GM21360 (cell line): ENCODE results near the gene DENND1A.

Experiments used
- ATAC-seq: cut with Tn5 transposase; IDR thresholded peaks from one replicate; pipeline ENCODE4 v1.9.1; 2021; ENCODE audit warnings: mild to moderate bottlenecking, moderate library complexity; ENCODE audit not compliant: unreplicated experiment

The DENND1A gene

GRCh38 chr9:123513554-123513953 lies 416.4 kb downstream of the DENND1A start:
- ATAC-seq: no peak

DNA sequence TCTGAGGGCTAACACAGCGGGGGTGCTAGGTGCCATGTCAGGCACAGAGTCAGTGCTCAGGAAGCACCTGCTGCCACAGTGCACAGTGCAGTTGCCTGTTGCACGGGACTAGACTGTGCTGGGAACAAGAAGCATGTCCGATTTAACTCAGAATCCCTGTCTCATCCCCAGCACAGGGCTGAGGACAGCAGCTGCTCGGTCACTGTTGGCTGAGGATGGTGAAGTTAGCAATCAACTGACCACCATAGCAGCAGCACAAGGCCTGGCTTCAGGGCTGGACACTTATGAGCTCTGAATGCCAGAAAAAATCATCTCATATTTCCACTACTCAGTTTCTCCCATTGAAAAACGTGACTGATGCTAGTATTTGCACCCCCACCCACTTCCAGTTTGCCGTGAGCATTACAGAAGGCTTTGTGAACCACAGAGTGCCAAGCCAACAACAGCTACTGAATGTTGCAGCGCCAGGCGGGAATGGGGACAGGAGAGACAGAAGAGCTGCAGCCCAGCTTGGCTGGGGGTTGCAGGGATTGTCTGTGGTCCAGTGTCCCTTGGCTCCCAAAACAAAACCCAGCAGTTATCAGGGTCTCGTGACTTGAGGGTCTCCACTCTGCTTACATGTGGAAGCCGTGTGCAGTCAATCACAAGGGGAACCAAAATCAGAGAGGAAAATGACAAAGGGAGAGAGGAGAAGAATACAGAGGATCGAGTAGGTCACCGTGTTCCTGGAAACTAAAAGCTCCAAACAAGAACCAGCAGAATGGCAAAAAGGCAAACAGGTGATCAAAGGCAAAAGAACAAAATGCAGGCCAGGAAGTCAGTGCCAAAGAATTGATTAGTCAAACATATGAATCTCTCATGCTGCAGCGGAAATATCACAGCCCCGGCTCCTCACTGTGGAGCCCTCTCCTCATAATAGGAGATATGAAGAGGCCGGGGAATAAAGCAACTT lies 418.3 kb downstream of the DENND1A start:
- ATAC-seq: no peak

- ATAC-seq: no peak
These were observed 420.3 kb downstream of the DENND1A start for GRCh38 chr9:123509646-123510045.

GRCh38 chr9:123508048-123508447 lies 421.9 kb downstream of the DENND1A start:
- ATAC-seq: no peak

- ATAC-seq: no peak
These were observed 424.4 kb downstream of the DENND1A start for GRCh38 chr9:123505496-123505895.

GRCh38 chr9:123500336-123500735 lies 429.6 kb downstream of the DENND1A start:
- ATAC-seq: no peak

GRCh38 chr9:123497830-123498229 lies 432.1 kb downstream of the DENND1A start:
- no peak for ATAC-seq

GRCh38 chr9:123495731-123496130 lies 434.2 kb downstream of the DENND1A start:
- ATAC-seq: no peak

DNA sequence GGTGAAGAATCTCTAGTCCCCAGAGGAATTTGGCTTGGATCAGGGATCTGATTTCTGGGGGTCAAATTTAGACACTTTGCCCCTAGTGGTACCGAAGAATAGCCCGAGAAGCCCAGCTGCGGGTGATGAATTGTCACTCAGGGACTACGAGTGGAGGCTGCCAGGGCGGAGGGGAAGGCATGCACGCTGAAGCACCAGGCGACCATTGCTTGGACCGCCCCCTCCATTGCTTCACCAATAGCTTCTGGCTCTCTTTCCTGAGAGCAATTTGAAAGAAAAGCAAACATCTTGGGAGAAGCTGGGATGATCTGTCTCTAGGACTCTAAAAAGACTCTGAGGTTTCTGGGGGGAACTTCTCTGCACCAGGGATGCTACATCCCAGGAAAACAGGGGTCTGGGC lies 436.3 kb downstream of the DENND1A start:
- ATAC-seq: no peak

GRCh38 chr9:123490688-123491087 lies 439.2 kb downstream of the DENND1A start:
- no peak for ATAC-seq

DNA sequence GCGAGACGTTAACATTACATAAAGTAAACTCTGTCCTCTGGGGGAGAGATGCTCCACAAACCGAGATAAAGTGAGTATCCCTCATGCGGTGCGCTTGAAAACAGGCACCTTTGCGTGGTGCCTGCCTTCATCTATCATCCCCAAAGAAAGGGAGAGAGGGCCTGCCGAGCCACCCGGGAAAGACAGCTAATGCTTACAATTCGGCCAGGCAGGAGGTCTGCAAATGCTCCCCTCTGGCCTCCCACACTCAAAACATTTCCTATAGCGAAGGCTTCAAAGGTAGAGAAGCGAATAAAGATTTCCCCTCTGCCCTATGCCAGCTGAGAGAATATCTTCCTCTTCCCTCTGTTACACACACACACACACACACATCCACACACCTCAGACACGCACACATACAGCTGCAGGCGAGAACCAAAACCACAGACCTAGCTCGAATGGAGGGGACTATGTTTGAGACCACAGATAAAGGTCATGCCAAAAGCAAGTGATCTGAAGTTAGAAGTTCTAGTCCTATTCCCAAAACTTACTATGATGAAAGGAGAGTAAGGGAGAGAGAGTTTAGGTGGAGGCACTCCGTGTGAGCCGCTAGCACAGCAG lies 441.1 kb downstream of the DENND1A start:
- ATAC-seq: no peak

DNA sequence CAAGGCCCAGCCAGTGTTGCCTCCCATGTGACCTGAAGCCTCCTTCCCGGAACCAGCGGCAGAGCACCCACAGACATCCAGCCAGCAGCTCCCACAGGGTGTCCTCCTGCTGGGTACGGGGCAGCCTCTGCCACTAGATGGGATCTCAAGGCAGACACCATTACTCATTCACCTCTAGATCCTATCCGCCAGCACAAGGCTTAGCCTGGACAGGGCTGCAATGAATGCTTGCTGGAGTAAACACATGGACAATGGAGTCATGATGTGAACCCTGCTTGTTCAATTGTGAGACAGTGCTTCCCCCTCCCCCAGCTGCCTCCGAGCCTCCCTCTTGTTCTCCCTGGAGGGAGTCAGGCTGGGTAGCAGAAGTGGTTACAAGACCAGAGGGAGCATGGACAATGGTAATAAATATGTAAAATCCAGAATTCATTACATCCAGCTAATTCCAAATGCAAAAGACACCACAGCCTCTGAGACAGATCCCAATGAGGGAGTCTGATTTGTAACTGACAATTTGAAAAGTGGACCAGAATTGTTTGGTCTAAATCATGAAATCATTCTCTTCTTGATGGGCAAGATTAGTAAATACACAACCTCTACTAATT lies 441.9 kb downstream of the DENND1A start:
- no peak for ATAC-seq

- no peak for ATAC-seq
These were observed 443.5 kb downstream of the DENND1A start for GRCh38 chr9:123486431-123486830.

DNA sequence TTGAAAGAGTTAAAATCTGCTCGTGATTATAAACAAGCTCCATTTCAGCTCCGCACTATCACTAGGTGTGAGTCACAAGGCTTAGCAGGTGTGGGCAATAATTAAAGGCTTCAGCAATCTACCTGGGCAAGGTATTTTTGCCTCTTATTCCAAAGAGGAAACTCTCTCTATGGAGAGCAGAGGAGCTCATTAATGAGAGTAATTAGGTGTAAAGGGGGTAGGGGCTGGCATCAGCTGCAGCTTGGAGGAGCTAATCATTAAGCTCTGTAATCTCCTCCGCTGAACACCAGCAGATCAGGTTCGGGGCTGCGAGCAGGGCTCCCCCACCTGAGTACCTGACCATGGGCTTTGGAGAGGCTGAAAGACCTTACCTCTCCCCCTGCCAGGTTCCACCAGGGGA lies 444.7 kb downstream of the DENND1A start:
- no peak for ATAC-seq

- ATAC-seq: no peak
These were observed 445.8 kb downstream of the DENND1A start for GRCh38 chr9:123484130-123484529.

GRCh38 chr9:123483191-123483803 lies 446.6 kb downstream of the DENND1A start:
- no peak for ATAC-seq

- ATAC-seq: no peak
These were observed 447.5 kb downstream of the DENND1A start for GRCh38 chr9:123482295-123482968.

GRCh38 chr9:123481209-123481865 lies 448.6 kb downstream of the DENND1A start:
- no peak for ATAC-seq

DNA sequence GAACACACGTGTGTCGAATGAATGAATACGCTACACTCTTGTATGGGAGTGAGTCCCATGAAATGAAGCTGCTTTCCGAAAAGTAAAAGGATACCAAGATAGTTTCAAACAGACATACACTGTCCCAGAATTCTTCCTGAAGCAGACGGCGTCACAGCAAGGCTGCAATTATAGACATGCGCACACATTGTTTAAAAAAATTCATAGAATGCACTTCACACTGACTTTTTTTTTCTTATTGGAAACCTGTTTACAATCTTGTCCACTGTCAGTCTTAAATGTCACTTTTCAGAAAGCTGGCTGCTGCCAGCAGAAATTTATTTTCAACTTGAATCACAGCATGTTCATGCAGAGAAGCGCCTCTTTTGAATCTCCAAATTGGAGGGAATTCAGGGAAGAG lies 449.1 kb downstream of the DENND1A start:
- no peak for ATAC-seq

DNA sequence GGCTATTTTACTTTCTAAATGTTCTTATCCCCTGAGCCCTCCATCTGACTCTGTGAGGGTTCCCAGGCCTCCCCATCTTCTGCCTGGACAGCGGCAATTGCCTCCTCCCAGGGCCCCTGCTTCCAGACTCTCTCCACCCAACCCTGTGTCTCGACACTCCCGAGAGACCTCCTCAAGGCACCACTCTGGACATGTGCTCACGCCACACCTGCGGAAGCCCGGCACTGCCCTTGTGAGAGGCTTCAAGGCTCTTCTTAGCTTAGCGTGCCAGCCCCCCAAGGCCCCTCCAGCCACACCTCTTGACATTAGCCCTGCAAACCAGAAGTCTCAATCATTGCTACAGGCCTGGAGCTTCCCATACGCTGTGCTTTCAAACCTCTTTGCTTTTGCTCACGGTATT lies 449.8 kb downstream of the DENND1A start:
- no peak for ATAC-seq
